ENCODE data around the gene PSAP. TPM values are rescaled to one million over a fixed set of nuclear protein-coding genes. Genes with fewer than 3 reads are reported as not detected.

The PSAP gene
- polyA plus RNA-seq, 1 donor from 2014 or later = 651 TPM

GRCh38 chr10:71846816-71847215 lies 4.2 kb downstream of the PSAP start:
- H4K20me1 ChIP-seq (ENCODE audit: insufficient read depth) = peaks cover 6% of the 10 kb centered on the region
- no peaks in the 10 kb centered on the region for H3K36me3 ChIP-seq (ENCODE audit: insufficient read depth, low read length)
- H3K27ac ChIP-seq (ENCODE audit: low read length) = no peak overlapping the region
- peak overlapping the region; percentile 31 for H3K4me3 ChIP-seq (ENCODE audit: low read length)
- no peak overlapping the region for H2AFZ ChIP-seq (ENCODE audit: low read depth, low read length)
- peaks cover 7% of the 10 kb centered on the region for H3F3A ChIP-seq (ENCODE audit: insufficient read depth, low read length, poor library complexity, severe bottlenecking)
- TF ChIP-seq RAD21 (conservative IDR thresholded peaks at IDR 0.05) = no peak
- no peak for TF ChIP-seq POLR2AphosphoS5 (IDR thresholded peaks at IDR 0.05)
- no peak for TF ChIP-seq EP300 (conservative IDR thresholded peaks at IDR 0.05; ENCODE audit: poor library complexity, severe bottlenecking)
- TF ChIP-seq REST (IDR thresholded peaks at IDR 0.05; ENCODE audit: borderline replicate concordance) = no peak
- no peak for TF ChIP-seq TAF1 (IDR thresholded peaks at IDR 0.05; ENCODE audit: low read depth)
- TF ChIP-seq SMC3 (conservative IDR thresholded peaks at IDR 0.05; ENCODE audit: poor library complexity) = no peak
- no peak overlapping the region for H3K4me2 ChIP-seq (ENCODE audit: low read length)
- no peaks in the 10 kb centered on the region for H3K9me3 ChIP-seq (ENCODE audit: low read length)
- no peak overlapping the region for H3K9ac ChIP-seq (ENCODE audit: low read length)
- peaks cover 92% of the 10 kb centered on the region for H3K79me2 ChIP-seq (replicated peaks; ENCODE audit: insufficient read depth, low read length)
- H3K27me3 ChIP-seq (ENCODE audit: insufficient read depth, low read depth, low read length) = no peaks in the 10 kb centered on the region
- H3K9me2 ChIP-seq (ENCODE audit: insufficient read depth, low read length) = no peaks in the 10 kb centered on the region

DNA sequence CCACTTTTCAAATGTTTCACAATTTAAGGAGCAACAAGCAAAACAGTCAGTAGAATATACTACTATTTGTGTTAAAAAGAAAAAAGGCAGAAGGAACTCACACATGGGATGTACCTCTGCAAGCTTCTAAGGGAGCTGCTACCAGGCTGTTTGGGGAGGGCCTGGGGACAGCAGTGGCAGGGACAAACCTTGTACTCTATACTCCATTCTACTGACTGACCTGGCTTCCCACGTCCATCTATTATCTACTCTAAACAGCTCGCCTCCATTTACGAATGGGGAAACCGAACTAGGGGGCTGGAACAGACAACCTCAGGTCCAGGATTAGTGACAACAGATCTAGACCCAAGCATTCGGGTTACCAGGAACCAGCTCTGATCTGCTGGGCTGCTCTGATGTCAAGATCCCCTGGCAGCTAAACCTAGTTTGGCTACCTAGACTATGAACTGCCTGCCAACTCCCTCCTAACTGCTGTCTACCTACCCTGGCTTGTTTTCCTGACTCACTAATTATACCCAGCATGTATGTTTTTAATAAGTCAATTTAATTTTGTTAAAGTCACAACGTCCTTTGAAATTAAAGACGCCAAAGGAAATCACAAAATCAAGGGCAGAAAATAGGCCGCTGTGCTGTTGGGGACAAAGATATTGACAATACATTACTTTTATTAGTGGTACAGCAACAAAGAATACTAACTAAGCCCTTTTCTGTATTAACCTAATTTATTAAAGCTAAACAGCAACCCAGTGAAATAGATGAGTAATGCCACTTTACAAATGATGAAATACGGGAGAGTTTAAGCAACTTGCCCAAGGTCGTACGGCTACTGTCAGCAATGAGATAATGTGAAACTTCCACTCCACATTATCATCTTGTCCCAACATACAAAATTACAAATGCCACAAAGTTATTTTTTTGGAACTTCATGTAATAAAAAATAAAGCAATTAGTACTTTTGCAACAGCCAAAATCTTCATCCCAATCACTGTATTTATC lies 5.3 kb downstream of the PSAP start:
- Histone ChIP-seq H4K20me1 (ENCODE audit: insufficient read depth) (peaks cover 6% of the 10 kb centered on the region), H2AFZ (ENCODE audit: low read depth, low read length) (no peak overlapping the region), H3K27me3 (ENCODE audit: insufficient read depth, low read depth, low read length) (no peaks in the 10 kb centered on the region), H3K79me2 (replicated peaks; ENCODE audit: insufficient read depth, low read length) (peaks cover 97% of the 10 kb centered on the region), H3K9me2 (ENCODE audit: insufficient read depth, low read length) (no peaks in the 10 kb centered on the region), H3F3A (ENCODE audit: insufficient read depth, low read length, poor library complexity, severe bottlenecking) (peaks cover 12% of the 10 kb centered on the region), H3K9ac (ENCODE audit: low read length) (no peak overlapping the region), H3K9me3 (ENCODE audit: low read length) (no peaks in the 10 kb centered on the region), H3K27ac (ENCODE audit: low read length) (no peak overlapping the region), H3K4me2 (ENCODE audit: low read length) (no peak overlapping the region), H3K36me3 (ENCODE audit: insufficient read depth, low read length) (no peaks in the 10 kb centered on the region), H3K4me3 (ENCODE audit: low read length) (no peak overlapping the region)
- no peak for TF ChIP-seq RAD21 (conservative IDR thresholded peaks at IDR 0.05)
- TF ChIP-seq SMC3 (conservative IDR thresholded peaks at IDR 0.05; ENCODE audit: poor library complexity) = no peak
- no peak for TF ChIP-seq POLR2AphosphoS5 (IDR thresholded peaks at IDR 0.05)
- no peak for TF ChIP-seq REST (IDR thresholded peaks at IDR 0.05; ENCODE audit: borderline replicate concordance)
- TF ChIP-seq, protein P1, sequence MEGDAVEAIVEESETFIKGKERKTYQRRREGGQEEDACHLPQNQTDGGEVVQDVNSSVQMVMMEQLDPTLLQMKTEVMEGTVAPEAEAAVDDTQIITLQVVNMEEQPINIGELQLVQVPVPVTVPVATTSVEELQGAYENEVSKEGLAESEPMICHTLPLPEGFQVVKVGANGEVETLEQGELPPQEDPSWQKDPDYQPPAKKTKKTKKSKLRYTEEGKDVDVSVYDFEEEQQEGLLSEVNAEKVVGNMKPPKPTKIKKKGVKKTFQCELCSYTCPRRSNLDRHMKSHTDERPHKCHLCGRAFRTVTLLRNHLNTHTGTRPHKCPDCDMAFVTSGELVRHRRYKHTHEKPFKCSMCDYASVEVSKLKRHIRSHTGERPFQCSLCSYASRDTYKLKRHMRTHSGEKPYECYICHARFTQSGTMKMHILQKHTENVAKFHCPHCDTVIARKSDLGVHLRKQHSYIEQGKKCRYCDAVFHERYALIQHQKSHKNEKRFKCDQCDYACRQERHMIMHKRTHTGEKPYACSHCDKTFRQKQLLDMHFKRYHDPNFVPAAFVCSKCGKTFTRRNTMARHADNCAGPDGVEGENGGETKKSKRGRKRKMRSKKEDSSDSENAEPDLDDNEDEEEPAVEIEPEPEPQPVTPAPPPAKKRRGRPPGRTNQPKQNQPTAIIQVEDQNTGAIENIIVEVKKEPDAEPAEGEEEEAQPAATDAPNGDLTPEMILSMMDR (IDR thresholded peaks at IDR 0.05; ENCODE audit: poor library complexity, severe bottlenecking) = no peak

Data from neural cell (in vitro differentiated cells).